GM12891 (cell line): ENCODE results near the gene ERICH4.

ENCODE experiments used
- POLR2A ChIP-seq: IDR thresholded peaks from 2 replicates; pipeline ENCODE4 v1.6.1; 2011; ENCODE audit warnings: low read depth, low read length, control low read depth
- POLR2AphosphoS5 ChIP-seq: IDR thresholded peaks from 2 replicates; pipeline ENCODE4 v1.6.1; 2011; ENCODE audit warnings: low read depth, low read length, control low read depth
- POU2F2 ChIP-seq: IDR thresholded peaks from 2 replicates; pipeline ENCODE4 v1.6.1; 2011; ENCODE audit warnings: low read depth, mild to moderate bottlenecking, control low read depth, low read length, moderate library complexity
- SPI1 ChIP-seq: IDR thresholded peaks from 2 replicates; pipeline ENCODE4 v1.6.1; 2011; ENCODE audit warnings: low read depth, low read length, control low read depth
- TAF1 ChIP-seq: IDR thresholded peaks from 2 replicates; pipeline ENCODE4 v1.6.1; 2011; ENCODE audit warnings: low read depth, low read length, control low read depth

DNA sequence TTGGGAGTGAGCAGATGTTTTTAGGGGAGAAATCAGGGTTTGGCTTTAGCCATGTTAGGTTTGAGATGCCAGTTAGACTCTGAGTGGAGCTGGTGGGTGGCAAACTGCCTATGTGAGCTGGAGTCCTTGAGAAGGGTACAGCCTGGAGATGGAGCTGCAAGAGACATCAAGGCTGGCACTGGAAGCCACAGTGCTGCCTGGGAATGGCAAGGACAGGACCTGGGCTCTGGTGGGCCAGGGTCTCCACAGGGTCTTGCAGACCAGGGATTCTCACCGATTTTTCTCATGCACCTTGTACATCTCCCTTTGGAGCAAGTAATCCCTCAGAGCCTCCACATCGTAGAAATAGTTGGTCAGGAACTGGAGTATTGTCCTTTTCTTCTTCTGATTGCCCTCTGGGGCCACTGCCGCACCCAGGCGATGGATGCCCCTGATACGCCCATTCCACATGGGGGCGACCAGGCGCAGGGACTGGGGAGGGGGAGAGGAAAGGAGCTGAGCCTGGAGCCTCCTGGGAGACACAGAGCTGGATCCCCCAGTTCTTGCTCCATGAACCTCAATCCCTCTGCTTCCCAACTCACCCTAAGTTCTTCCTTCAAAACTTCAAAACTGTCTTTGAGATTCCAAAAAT, 4.9 kb upstream of the ERICH4 start:
- TF ChIP-seq POLR2A: no peak
- TF ChIP-seq POLR2AphosphoS5: no peak
- no peak for TF ChIP-seq TAF1
- TF ChIP-seq POU2F2: no peak
- no peak for TF ChIP-seq SPI1
